ENCODE measurements around the gene DUSP16.

- no peak for TF ChIP-seq POLR2A (IDR thresholded peaks at IDR 0.05; ENCODE audit: low read depth, low read length)
- TF ChIP-seq POLR2AphosphoS5 (IDR thresholded peaks at IDR 0.05; ENCODE audit: low read depth, low read length), result 0 out of 2 replicates have a peak, but pooled peaks have one; percentile 33
Observed at GRCh38 chr12:12555656-12556055, 7.0 kb downstream of the DUSP16 start.
